H1 (cell line): ENCODE measurements around the gene MIER1. TPM values are rescaled to one million over a fixed set of nuclear protein-coding genes. Genes with fewer than 3 reads are reported as not detected.
A peak's percentile ranks its signal among the peaks of the same experiment; 100 is the strongest.

ENCODE experiments used
- CTCF ChIA-PET: fragments of 300-600 bp; sonication (Branson Sonifier 250); formaldehyde crosslinking; loops from one replicate; lab custom pipeline; 2021; ENCODE audit not compliant: partially characterized antibody; lab: Charles Lee
- POLR2A ChIA-PET: fragments of 300-600 bp; sonication (Branson Sonifier 250); formaldehyde crosslinking; loops from one replicate; lab custom pipeline; 2021; ENCODE audit warnings: inconsistent platforms; ENCODE audit not compliant: partially characterized antibody; lab: Charles Lee
- DNase-seq, 2 experiments: peaks; one replicate each; pipeline versions ENCODE4 v3.0.0 to v3.0.0-alpha.2; 2010 to 2022; ENCODE audit warnings: low spot score in 2 of 2, low read depth in 1 of 2, mixed read lengths in 1 of 2
- FAIRE-seq: peaks from 2 replicates; lab custom pipeline; 2011; peaks lifted over from hg19 to GRCh38; lab: Jason Lieb, UNC
- H2AFZ ChIP-seq: 2 replicates; pipeline ENCODE4 v1.8.1; 2012; ENCODE audit warnings: low read length, inconsistent platforms
- H2AK5ac ChIP-seq: 2 replicates; pipeline ENCODE4 v1.6.1; 2013; ENCODE audit warnings: low read depth, low read length
- H2BK120ac ChIP-seq: replicated peaks from 2 replicates; pipeline ENCODE3; 2013; ENCODE audit warnings: low read depth, low read length, inconsistent platforms
- H2BK12ac ChIP-seq: 2 replicates; pipeline ENCODE4 v1.6.1; 2013; ENCODE audit warnings: low read depth, low read length
- H2BK15ac ChIP-seq: 2 replicates; pipeline ENCODE4 v1.6.1; 2013; ENCODE audit warnings: low read length
- H2BK20ac ChIP-seq: 2 replicates; pipeline ENCODE4 v1.6.1; 2013; ENCODE audit warnings: low read length
- H2BK5ac ChIP-seq: 2 replicates; pipeline ENCODE4 v1.6.1; 2013; ENCODE audit warnings: low read depth, low read length
- H3K14ac ChIP-seq: 2 replicates; pipeline ENCODE4 v1.6.1; 2013; ENCODE audit warnings: inconsistent platforms; ENCODE audit not compliant: insufficient read length
- H3K18ac ChIP-seq: 2 replicates; pipeline ENCODE4 v1.6.1; 2013; ENCODE audit warnings: low read length; ENCODE audit errors: extremely low read depth
- H3K23ac ChIP-seq: 2 replicates; pipeline ENCODE4 v1.6.1; 2013; ENCODE audit warnings: inconsistent platforms; ENCODE audit not compliant: insufficient read length
- H3K23me2 ChIP-seq: 2 replicates; pipeline ENCODE4 v1.6.1; 2013; ENCODE audit warnings: low read depth, low read length
- H3K27ac ChIP-seq: 2 replicates; pipeline ENCODE4 v1.6.1; 2011; ENCODE audit warnings: low read depth, low read length, inconsistent platforms
- H3K27me3 ChIP-seq, 4 experiments: replicated peaks in 1 of 4; 1 replicate in 1 of 4; 2 replicates in 3 of 4; pipeline versions ENCODE4 v1.6.1 to v1.8.1; 2011 to 2013; ENCODE audit warnings: low read length in 3 of 4, mild to moderate bottlenecking in 3 of 4, inconsistent platforms in 2 of 4, mixed read lengths in 2 of 4, moderate library complexity in 1 of 4; ENCODE audit not compliant: control insufficient read depth in 3 of 4, insufficient read depth in 3 of 4; ENCODE audit errors: extremely low read depth in 1 of 4
- H3K36me3 ChIP-seq, 4 experiments: 2 replicates each; pipeline versions ENCODE4 v1.6.1 to v1.8.1; 2011 to 2013; ENCODE audit warnings: mild to moderate bottlenecking in 4 of 4, low read length in 3 of 4, moderate library complexity in 2 of 4, control low read depth in 1 of 4, inconsistent platforms in 1 of 4; ENCODE audit not compliant: insufficient read depth in 4 of 4, control insufficient read depth in 2 of 4
- H3K4ac ChIP-seq: replicated peaks from 2 replicates; pipeline ENCODE3; 2013; ENCODE audit warnings: low read length, low read depth, mixed read lengths, inconsistent platforms; ENCODE audit not compliant: insufficient read length
- H3K4me1 ChIP-seq, 4 experiments: replicated peaks in 1 of 4; 1 replicate in 1 of 4; 2 replicates in 3 of 4; pipeline versions ENCODE4 v1.6.1 to v1.8.1; 2011 to 2013; ENCODE audit warnings: low read length in 3 of 4, inconsistent platforms in 2 of 4, mixed read lengths in 1 of 4; ENCODE audit not compliant: insufficient read depth in 4 of 4, control insufficient read depth in 3 of 4
- H3K4me2 ChIP-seq, 2 experiments: 2 replicates each; pipeline versions ENCODE4 v1.6.1 to v1.8.1; 2011 to 2013; ENCODE audit warnings: low read depth in 2 of 2, low read length in 2 of 2, control low read depth in 1 of 2, inconsistent platforms in 1 of 2, mild to moderate bottlenecking in 1 of 2; ENCODE audit not compliant: insufficient read depth in 1 of 2
- H3K4me3 ChIP-seq, 4 experiments: fragments of 200-600, 300-600 bp in 1 of 4; sonication (generic), shearing (Covaris generic), sonication (Bioruptor Twin) in 1 of 4; 2 replicates each; pipeline versions ENCODE4 v1.5.1 to v1.8.1; 2011 to 2016; ENCODE audit warnings: low read length in 4 of 4, low read depth in 3 of 4, control low read depth in 2 of 4, inconsistent platforms in 2 of 4, mild to moderate bottlenecking in 2 of 4, mixed read lengths in 1 of 4, moderate library complexity in 1 of 4; ENCODE audit not compliant: insufficient read depth in 2 of 4; ENCODE audit errors: extremely low read depth in 1 of 4
- H3K56ac ChIP-seq: replicated peaks from 2 replicates; pipeline ENCODE3; 2013; ENCODE audit warnings: low read depth, mild to moderate bottlenecking, mixed read lengths, low read length, inconsistent platforms; ENCODE audit not compliant: insufficient read length
- H3K79me1 ChIP-seq: 2 replicates; pipeline ENCODE4 v1.6.1; 2013; ENCODE audit warnings: low read depth, low read length, control low read depth
- H3K79me2 ChIP-seq, 2 experiments: 2 replicates each; pipeline versions ENCODE4 v1.6.1 to v1.8.1; 2012 to 2013; ENCODE audit warnings: low read length in 2 of 2, mild to moderate bottlenecking in 2 of 2, inconsistent platforms in 1 of 2; ENCODE audit not compliant: insufficient read depth in 2 of 2, control insufficient read depth in 1 of 2
- H3K9ac ChIP-seq, 4 experiments: replicated peaks in 1 of 4; 1 replicate in 1 of 4; 2 replicates in 3 of 4; pipeline versions ENCODE4 v1.6.1 to v1.8.1; 2011 to 2013; ENCODE audit warnings: low read depth in 3 of 4, low read length in 3 of 4, control low read depth in 2 of 4, mild to moderate bottlenecking in 2 of 4, moderate library complexity in 2 of 4, inconsistent platforms in 1 of 4; ENCODE audit errors: extremely low read depth in 1 of 4
- H3K9me3 ChIP-seq, 2 experiments: 2 replicates each; pipeline versions ENCODE4 v1.6.1 to v1.8.1; 2012 to 2013; ENCODE audit warnings: mild to moderate bottlenecking in 2 of 2, moderate library complexity in 2 of 2, control low read depth in 1 of 2, inconsistent platforms in 1 of 2, low read depth in 1 of 2, low read length in 1 of 2, mixed read lengths in 1 of 2; ENCODE audit not compliant: insufficient read depth in 2 of 2
- H4K20me1 ChIP-seq, 2 experiments: replicated peaks in 1 of 2; 2 replicates each; pipeline versions ENCODE3 to v1.8.1; 2011 to 2013; ENCODE audit warnings: inconsistent platforms in 2 of 2, low read length in 2 of 2, mild to moderate bottlenecking in 1 of 2; ENCODE audit not compliant: insufficient read depth in 2 of 2, control insufficient read depth in 1 of 2
- H4K5ac ChIP-seq: 2 replicates; pipeline ENCODE4 v1.6.1; 2013; ENCODE audit warnings: low read length, low read depth, mixed read lengths, inconsistent platforms; ENCODE audit not compliant: insufficient read length
- H4K8ac ChIP-seq: 2 replicates; pipeline ENCODE4 v1.8.0; 2013; ENCODE audit warnings: mild to moderate bottlenecking, moderate library complexity, low read length, inconsistent platforms; ENCODE audit not compliant: insufficient read depth; ENCODE audit errors: extremely low read depth
- H4K91ac ChIP-seq: replicated peaks from 2 replicates; pipeline ENCODE3; 2013; ENCODE audit warnings: low read length, mixed read lengths, inconsistent platforms; ENCODE audit not compliant: insufficient read length
- CTBP2 ChIP-seq: IDR thresholded peaks from 2 replicates; pipeline ENCODE4 v1.7.0; 2011; ENCODE audit warnings: borderline replicate concordance, mild to moderate bottlenecking, moderate library complexity, mixed read lengths, low read length; ENCODE audit not compliant: insufficient read depth, insufficient read length
- HDAC2 ChIP-seq, 2 experiments: fragments of 300-600 bp in 1 of 2; sonication (generic) in 1 of 2; IDR thresholded peaks; 2 replicates each; pipeline ENCODE4 v1.6.1; 2011 to 2012; ENCODE audit warnings: low read depth in 2 of 2, low read length in 2 of 2, mild to moderate bottlenecking in 2 of 2, moderate library complexity in 2 of 2, borderline replicate concordance in 1 of 2, inconsistent platforms in 1 of 2
- JUND ChIP-seq: IDR thresholded peaks from 2 replicates; pipeline ENCODE4 v1.6.1; 2011; ENCODE audit warnings: mild to moderate bottlenecking, improper control_type of control experiment, low read length
- KDM1A ChIP-seq: fragments of 200-600, 300-600 bp; sonication (generic); IDR thresholded peaks from 2 replicates; pipeline ENCODE4 v1.7.1; 2016; ENCODE audit warnings: mild to moderate bottlenecking, low read length, borderline replicate concordance
- SP1 ChIP-seq: IDR thresholded peaks from 2 replicates; pipeline ENCODE4 v1.6.1; 2011; ENCODE audit warnings: low read depth, low read length
- WGBS, 2 experiments: shearing (Covaris generic) in 1 of 2; methylation state at CpG; one replicate each; pipeline versions ENCODE4 v1.1.6 to v1.1.7; 2013 to 2015; ENCODE audit warnings: low lambda C conversion rate in 2 of 2, mixed read lengths in 2 of 2, inconsistent platforms in 1 of 2, low coverage in 1 of 2, missing lambda C conversion rate in 1 of 2; ENCODE audit not compliant: insufficient replicate concordance in 2 of 2, insufficient coverage in 1 of 2, insufficient read length in 1 of 2; ENCODE audit errors: extremely low coverage in 1 of 2, missing lambda C conversion rate in 1 of 2; 5-methylcytosine and 5-hydroxymethylcytosine counted together
- polyA plus RNA-seq, 7 experiments: library from polyadenylated mRNA; depleted of rRNA in 3 of 7; stranded (reverse) in 5 of 7; unstranded in 2 of 7; fragments of >200 nt in 5 of 7; fragments of 200-250 nt in 2 of 7; gene quantifications; 1 replicate in 5 of 7; 2 replicates in 1 of 7; 4 replicates in 1 of 7; pipeline versions ENCODE4 v1.2.1 to v1.2.3, GENCODE V29; 2011 to 2013; ENCODE audit warnings: missing spikeins in 2 of 7, mixed read lengths in 2 of 7
- total RNA-seq: library from RNA; stranded (reverse); fragmentation: NEBNext Ultra II Directional; extraction: Animal tissue kit (Norgen Biotek cat#: 25700); gene quantifications from 2 replicates; pipeline ENCODE4 v1.2.1, GENCODE V29; 2021
- TF ChIP-seq, protein P1 (sequence below): IDR thresholded peaks from 2 replicates; pipeline ENCODE4 v1.6.1; 2011; ENCODE audit warnings: low read length, improper control_type of control experiment
- TF ChIP-seq, protein P2 (sequence below): IDR thresholded peaks from 2 replicates; pipeline ENCODE4 v1.6.1; 2012; ENCODE audit warnings: inconsistent platforms

The MIER1 gene
- total and polyA plus RNA-seq, 2 of the 8 experiments (the other 6 are each of a cell fraction or from before 2014, with no cell fraction given) = 5.2 to 33.5 TPM

DNA sequence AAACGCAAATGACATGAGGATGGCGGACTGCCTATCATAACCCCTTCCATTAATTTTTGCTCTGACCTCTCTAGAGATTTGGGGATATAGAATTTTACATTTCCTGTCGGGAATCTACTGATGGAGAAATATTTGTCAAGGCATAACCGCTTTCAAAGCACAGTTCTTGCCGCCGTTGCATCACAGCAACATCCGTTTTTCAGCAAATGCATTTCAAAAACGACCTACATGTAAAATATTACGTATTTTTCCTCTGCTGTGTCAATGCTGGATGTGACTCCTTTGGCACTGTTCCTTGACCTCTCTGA is 4.9 kb downstream of the MIER1 start:
- CTCF ChIA-PET = interaction anchor here (0.6 to 1.9 kb wide), 2 partner anchors 15 to 749 kb away, joined by 3 to 4 read pairs; no protein-coding TSS in a partner anchor
- H3K4me3 ChIP-seq = peak overlapping the region; percentile 26 to 96 (median 35); a peak in 7 of 8 replicates
- no peak overlapping the region for H3K23ac ChIP-seq
- no peak overlapping the region for H2BK120ac ChIP-seq
- no peak for DNase-seq
- H2BK15ac ChIP-seq = no peak overlapping the region
- no peak overlapping the region for H2AFZ ChIP-seq
- H4K8ac ChIP-seq = no peak overlapping the region
- H3K9ac ChIP-seq = no peak overlapping the region; a peak in 1 of 7 replicates
- no peak overlapping the region; the same call in 1 of the 2 replicates for H2BK12ac ChIP-seq
- no peak overlapping the region for H3K56ac ChIP-seq
- H3K14ac ChIP-seq = no peak overlapping the region
- TF ChIP-seq JUND (no peak), KDM1A (peak; percentile 86; the same call in 1 of the 2 replicates), HDAC2 (IDR thresholded peaks at IDR 0.05; ENCODE audit: borderline replicate concordance in 1 of 2, low read depth in 2 of 2, low read length in 2 of 2) (0 out of 4 replicates have a peak, but pooled peaks of 1 of the 2 experiments have one; percentile 32), CTBP2 (no peak), SP1 (no peak)
- TF ChIP-seq, protein P1, sequence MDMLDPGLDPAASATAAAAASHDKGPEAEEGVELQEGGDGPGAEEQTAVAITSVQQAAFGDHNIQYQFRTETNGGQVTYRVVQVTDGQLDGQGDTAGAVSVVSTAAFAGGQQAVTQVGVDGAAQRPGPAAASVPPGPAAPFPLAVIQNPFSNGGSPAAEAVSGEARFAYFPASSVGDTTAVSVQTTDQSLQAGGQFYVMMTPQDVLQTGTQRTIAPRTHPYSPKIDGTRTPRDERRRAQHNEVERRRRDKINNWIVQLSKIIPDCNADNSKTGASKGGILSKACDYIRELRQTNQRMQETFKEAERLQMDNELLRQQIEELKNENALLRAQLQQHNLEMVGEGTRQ = no peak
- TF ChIP-seq, protein P2, sequence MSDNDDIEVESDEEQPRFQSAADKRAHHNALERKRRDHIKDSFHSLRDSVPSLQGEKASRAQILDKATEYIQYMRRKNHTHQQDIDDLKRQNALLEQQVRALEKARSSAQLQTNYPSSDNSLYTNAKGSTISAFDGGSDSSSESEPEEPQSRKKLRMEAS = no peak
- no peak overlapping the region for H3K4ac ChIP-seq
- H3K23me2 ChIP-seq = peaks cover 11% of the 10 kb centered on the region; the same call in 1 of the 2 replicates
- H3K9me3 ChIP-seq = no peaks in the 10 kb centered on the region
- peaks cover 0 to 1% of the 10 kb centered on the region in 2 experiments for H4K20me1 ChIP-seq
- H3K79me2 ChIP-seq = peaks cover 4 to 57% of the 10 kb centered on the region in 2 experiments; a peak in 3 of 4 replicates
- no peak overlapping the region for H2AK5ac ChIP-seq
- H4K5ac ChIP-seq = no peak overlapping the region
- POLR2A ChIA-PET = interaction anchor here (0.9 to 1.3 kb wide), 3 partner anchors 8 to 377 kb away, joined by 3 to 7 read pairs (median 4); no protein-coding TSS in a partner anchor
- no peak for FAIRE-seq
- H2BK20ac ChIP-seq = no peak overlapping the region
- no peak overlapping the region for H3K27ac ChIP-seq
- 0 out of 2 replicates have a peak overlapping the region, but pooled peaks have one; percentile 56 for H2BK5ac ChIP-seq
- H3K4me1 ChIP-seq = peaks cover 0 to 4% (median 1%) of the 10 kb centered on the region in 4 experiments; a peak in 5 of 7 replicates
- peak overlapping the region; percentile 59 to 77 for H3K4me2 ChIP-seq
- H3K18ac ChIP-seq = no peak overlapping the region
- no peaks in the 10 kb centered on the region for H3K36me3 ChIP-seq
- H3K79me1 ChIP-seq = peaks cover 2% of the 10 kb centered on the region; the same call in 1 of the 2 replicates
- WGBS, 2 experiments = 44% methylated on average over 9 of the region's 9 CpGs; no CpG with 5 or more reads in 1 of the 2 experiments
- H3K27me3 ChIP-seq = no peaks in the 10 kb centered on the region
- H4K91ac ChIP-seq = no peak overlapping the region
